Colonic mucosa (tissue), 4 donors: ENCODE results near the gene DOLPP1. TPM values are rescaled to one million over a fixed set of nuclear protein-coding genes. Genes with fewer than 3 reads are reported as not detected.

Experiments
- DNase-seq: peaks from one replicate; pipeline ENCODE4 v3.0.0-alpha.2; 2020
- H3K27ac ChIP-seq: fragments of 200-600 bp; one replicate; pipeline ENCODE4 v1.8.0; 2021
- H3K27me3 ChIP-seq: fragments of 200-600 bp; one replicate; pipeline ENCODE4 v1.8.0; 2021
- H3K36me3 ChIP-seq: fragments of 200-600 bp; one replicate; pipeline ENCODE4 v1.8.0; 2021
- H3K4me1 ChIP-seq: fragments of 200-600 bp; one replicate; pipeline ENCODE4 v1.8.0; 2021; ENCODE audit warnings: mild to moderate bottlenecking
- H3K4me3 ChIP-seq: fragments of 200-600 bp; one replicate; pipeline ENCODE4 v1.8.0; 2021
- H3K9ac ChIP-seq, 2 donors: one replicate each; pipeline ENCODE4 v1.7.0; 2013; ENCODE audit warnings: control low read depth in 2 of 2, low read depth in 2 of 2, low read length in 2 of 2
- H3K9me3 ChIP-seq: fragments of 200-600 bp; one replicate; pipeline ENCODE4 v1.8.0; 2021
- CTCF ChIP-seq: fragments of 200-600 bp; IDR thresholded peaks from one replicate; pipeline ENCODE4 v1.8.0; 2022; ENCODE audit warnings: antibody characterized with exemption, mild to moderate bottlenecking
- intact Hi-C: fragments of 100-400 bp; cut with DNase I; formaldehyde crosslinking; loops from one replicate; pipeline ENCODE4 v1.14.1; 2022
- total RNA-seq, 2 donors: library from RNA; stranded (reverse); fragmentation: NEBNext Ultra II Directional in 1 of 2; extraction: Animal tissue kit (Norgen Biotek cat#: 25700) in 1 of 2; gene quantifications; one replicate each; pipeline ENCODE4 v1.2.1, GENCODE V29; 2021
- donor health status: healthy.
- donor health status: DM: no; HTN: no; CAD: no.
- donor health status: DM: no; HTN: no; CAD: no.

Gene DOLPP1
- total RNA-seq, 2 donors from 2014 or later, result 33.9 to 37.3 TPM

- Histone ChIP-seq H3K27ac (peak within 1 kb of the TSS; percentile 75), H3K4me1 (peaks cover 17% of the 10 kb centered on the region), H3K9ac (peak within 1 kb of the TSS; percentile 88 to 92), H3K4me3 (peak within 1 kb of the TSS; percentile 66), H3K36me3 (peaks cover 8% of the 10 kb centered on the region), H3K27me3 (no peaks in the 10 kb centered on the region), H3K9me3 (no peaks in the 10 kb centered on the region)
- no peak for TF ChIP-seq CTCF
- intact Hi-C loops, result no loop called here
- peak; percentile 98 for DNase-seq
These were observed 44.5 kb upstream of the DOLPP1 start, which contains the start of gene MIGA2 for GRCh38 chr9:129036241-129036922. MIGA2 (plus strand) TSS chr9:129036626; CDS start chr9:129040595, 3,969 bp downstream.

- Histone ChIP-seq H3K27me3 (no peaks in the 10 kb centered on the region), H3K9ac (peak overlapping the region; percentile 88 to 92), H3K9me3 (no peaks in the 10 kb centered on the region), H3K36me3 (peaks cover 10% of the 10 kb centered on the region), H3K4me3 (peak overlapping the region; percentile 66), H3K4me1 (peaks cover 17% of the 10 kb centered on the region), H3K27ac (peak overlapping the region; percentile 75)
- intact Hi-C loops, result no loop called here
- no peak for DNase-seq
- TF ChIP-seq CTCF, result no peak
These were observed 43.8 kb upstream of the DOLPP1 start for GRCh38 chr9:129036923-129037766.

GRCh38 chr9:129037767-129038098, 43.2 kb upstream of the DOLPP1 start:
- no peaks in the 10 kb centered on the region for H3K9me3 ChIP-seq
- no peak for TF ChIP-seq CTCF
- H3K27me3 ChIP-seq, result no peaks in the 10 kb centered on the region
- peak; percentile 32 for DNase-seq
- peak overlapping the region; percentile 88 to 92 for H3K9ac ChIP-seq
- intact Hi-C loops, result no loop called here
- H3K4me1 ChIP-seq, result peaks cover 17% of the 10 kb centered on the region
- peak overlapping the region; percentile 66 for H3K4me3 ChIP-seq
- H3K36me3 ChIP-seq, result peaks cover 15% of the 10 kb centered on the region
- H3K27ac ChIP-seq, result peak overlapping the region; percentile 3

GRCh38 chr9:129038109-129038852, 42.6 kb upstream of the DOLPP1 start:
- peak overlapping the region; percentile 66 for H3K4me3 ChIP-seq
- no peak for DNase-seq
- H3K9ac ChIP-seq, result peak overlapping the region; percentile 24 to 92
- H3K9me3 ChIP-seq, result no peaks in the 10 kb centered on the region
- peak overlapping the region; percentile 3 for H3K27ac ChIP-seq
- TF ChIP-seq CTCF, result no peak
- H3K4me1 ChIP-seq, result peaks cover 17% of the 10 kb centered on the region
- peaks cover 15% of the 10 kb centered on the region for H3K36me3 ChIP-seq
- H3K27me3 ChIP-seq, result no peaks in the 10 kb centered on the region
- intact Hi-C loops, result no loop called here

GRCh38 chr9:129040113-129040643, 40.7 kb upstream of the DOLPP1 start:
- DNase-seq, result no peak

More at GRCh38 chr9:129040113-129040643, 40.7 kb upstream of the DOLPP1 start:
- Histone ChIP-seq H3K9ac (no peak overlapping the region), H3K36me3 (peaks cover 15% of the 10 kb centered on the region), H3K27ac (no peak overlapping the region), H3K4me3 (no peak overlapping the region), H3K9me3 (no peaks in the 10 kb centered on the region), H3K4me1 (peaks cover 17% of the 10 kb centered on the region), H3K27me3 (no peaks in the 10 kb centered on the region)
- no peak for TF ChIP-seq CTCF
- intact Hi-C loops, result no loop called here
